ENCODE data around the gene SLC43A1. TPM values are rescaled to one million over a fixed set of nuclear protein-coding genes. Genes with fewer than 3 reads are reported as not detected.

Gene SLC43A1
- total RNA-seq, 1 donor from 2014 or later = 5.2 TPM

DNA sequence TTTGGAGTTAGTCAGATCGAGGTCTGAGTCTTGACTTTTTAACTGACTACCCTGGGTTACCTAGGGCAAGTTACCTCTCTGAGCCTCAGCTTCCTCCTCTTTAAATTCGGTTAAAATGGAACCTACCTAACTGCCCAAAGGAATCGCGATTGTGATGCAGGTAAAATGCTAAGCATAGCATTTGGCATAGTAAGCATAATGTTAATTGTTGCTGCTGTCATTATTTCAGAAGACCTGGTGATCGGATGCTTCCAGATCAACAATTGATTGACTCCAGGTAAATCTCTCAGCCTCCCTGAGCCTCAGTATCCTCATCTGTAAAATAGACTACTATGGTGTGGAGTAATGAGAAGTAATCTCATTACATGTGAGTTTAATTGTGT, 550 bp upstream of the SLC43A1 start:
- TF ChIP-seq, protein P1, sequence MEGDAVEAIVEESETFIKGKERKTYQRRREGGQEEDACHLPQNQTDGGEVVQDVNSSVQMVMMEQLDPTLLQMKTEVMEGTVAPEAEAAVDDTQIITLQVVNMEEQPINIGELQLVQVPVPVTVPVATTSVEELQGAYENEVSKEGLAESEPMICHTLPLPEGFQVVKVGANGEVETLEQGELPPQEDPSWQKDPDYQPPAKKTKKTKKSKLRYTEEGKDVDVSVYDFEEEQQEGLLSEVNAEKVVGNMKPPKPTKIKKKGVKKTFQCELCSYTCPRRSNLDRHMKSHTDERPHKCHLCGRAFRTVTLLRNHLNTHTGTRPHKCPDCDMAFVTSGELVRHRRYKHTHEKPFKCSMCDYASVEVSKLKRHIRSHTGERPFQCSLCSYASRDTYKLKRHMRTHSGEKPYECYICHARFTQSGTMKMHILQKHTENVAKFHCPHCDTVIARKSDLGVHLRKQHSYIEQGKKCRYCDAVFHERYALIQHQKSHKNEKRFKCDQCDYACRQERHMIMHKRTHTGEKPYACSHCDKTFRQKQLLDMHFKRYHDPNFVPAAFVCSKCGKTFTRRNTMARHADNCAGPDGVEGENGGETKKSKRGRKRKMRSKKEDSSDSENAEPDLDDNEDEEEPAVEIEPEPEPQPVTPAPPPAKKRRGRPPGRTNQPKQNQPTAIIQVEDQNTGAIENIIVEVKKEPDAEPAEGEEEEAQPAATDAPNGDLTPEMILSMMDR (IDR thresholded peaks at IDR 0.05; ENCODE audit: partially characterized antibody, unreplicated experiment) = no peak
- no peaks in the 10 kb centered on the region for H3K36me3 Mint-ChIP-seq (ENCODE audit: unreplicated experiment)
- peaks cover 15% of the 10 kb centered on the region for H3K27me3 Mint-ChIP-seq (ENCODE audit: unreplicated experiment)
- DNase-seq = no peak
- H3K27ac Mint-ChIP-seq (ENCODE audit: unreplicated experiment) = peak overlapping the region; percentile 28
- peaks cover 2% of the 10 kb centered on the region for H3K9me3 Mint-ChIP-seq (ENCODE audit: unreplicated experiment)
- H3K4me3 Mint-ChIP-seq (ENCODE audit: unreplicated experiment) = peak overlapping the region; percentile 95
- H3K4me1 Mint-ChIP-seq (ENCODE audit: low read depth, unreplicated experiment) = no peaks in the 10 kb centered on the region

DNA sequence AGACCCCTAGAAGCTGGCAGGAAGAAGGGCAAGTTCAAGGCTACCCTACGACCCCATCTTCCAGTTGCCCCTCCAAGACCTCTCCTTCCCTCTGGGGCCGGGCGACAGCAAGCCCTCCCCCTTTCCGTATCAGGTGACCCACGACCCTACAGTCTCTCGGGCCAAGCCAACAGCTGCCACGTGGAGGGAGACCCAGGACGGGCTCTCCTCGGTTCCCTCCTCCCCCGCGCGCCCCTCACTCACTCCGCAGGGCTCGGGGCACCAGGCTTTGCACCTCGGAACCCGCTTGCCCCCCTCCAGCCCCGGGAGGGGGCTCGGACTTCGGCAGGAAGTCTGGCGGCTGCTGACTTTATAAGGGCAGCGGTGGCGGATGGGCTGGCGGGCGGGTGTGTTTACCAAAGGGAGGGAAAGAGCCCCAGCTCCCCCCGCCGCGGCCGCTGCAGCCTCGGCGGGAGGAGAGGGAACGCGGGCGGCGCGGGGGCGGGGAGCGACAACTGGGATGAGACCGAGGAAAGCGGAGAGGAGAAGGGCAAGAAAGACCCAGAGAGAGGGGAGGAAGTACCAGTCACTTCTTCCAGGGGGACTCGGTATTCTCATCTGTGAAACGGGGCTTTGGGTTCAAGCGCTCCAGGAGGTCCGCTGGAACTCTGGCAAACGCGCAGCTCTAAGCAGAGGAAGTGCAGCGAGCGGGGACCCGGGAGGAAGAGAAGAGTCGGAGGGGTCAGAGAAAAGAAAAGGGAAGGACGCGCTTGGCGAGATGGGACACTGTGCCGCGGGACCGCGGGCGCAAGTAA, 767 bp downstream of the SLC43A1 start:
- Mint-ChIP-seq H3K4me3 (ENCODE audit: unreplicated experiment) (peak overlapping the region; percentile 95), H3K9me3 (ENCODE audit: unreplicated experiment) (peaks cover 2% of the 10 kb centered on the region), H3K27me3 (ENCODE audit: unreplicated experiment) (peaks cover 16% of the 10 kb centered on the region), H3K36me3 (ENCODE audit: unreplicated experiment) (no peaks in the 10 kb centered on the region), H3K27ac (ENCODE audit: unreplicated experiment) (no peak overlapping the region), H3K4me1 (ENCODE audit: low read depth, unreplicated experiment) (no peaks in the 10 kb centered on the region)
- TF ChIP-seq, protein P1 (IDR thresholded peaks at IDR 0.05; ENCODE audit: partially characterized antibody, unreplicated experiment) = no peak
- DNase-seq = peak; percentile 43

DNA sequence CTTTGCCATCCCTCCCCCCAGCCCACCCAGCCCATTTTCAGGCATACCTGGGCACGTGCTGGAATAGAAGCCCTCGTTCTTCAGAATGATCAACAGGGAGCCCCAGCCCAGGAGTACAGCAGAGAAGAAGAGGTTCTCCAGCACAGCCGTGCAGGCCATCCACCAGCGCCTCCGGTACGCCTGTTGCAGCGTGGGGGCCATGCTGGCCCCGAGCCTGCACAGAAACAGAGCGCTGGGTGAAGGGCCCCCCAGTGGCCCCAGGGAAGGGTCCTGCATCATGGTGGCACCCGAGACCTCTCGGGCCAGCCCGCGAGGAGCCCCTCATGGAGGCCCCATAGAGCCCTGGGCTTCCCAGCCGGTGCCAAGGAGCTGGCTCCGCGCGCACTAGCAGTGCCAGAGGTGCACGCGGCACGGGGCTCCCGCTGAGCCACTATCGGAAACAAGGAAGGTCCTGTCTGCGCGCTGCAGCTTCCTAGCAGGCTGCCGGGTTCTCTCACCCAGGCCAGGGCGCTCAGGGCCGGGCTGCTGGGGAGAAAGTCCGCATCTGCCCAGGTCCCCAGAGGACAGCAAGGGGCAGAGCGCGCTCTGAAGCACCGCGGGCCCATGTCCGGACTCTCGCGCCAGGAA, 1.5 kb downstream of the SLC43A1 start:
- Mint-ChIP-seq H3K27me3 (ENCODE audit: unreplicated experiment) (peaks cover 17% of the 10 kb centered on the region), H3K4me1 (ENCODE audit: low read depth, unreplicated experiment) (no peaks in the 10 kb centered on the region), H3K9me3 (ENCODE audit: unreplicated experiment) (peaks cover 2% of the 10 kb centered on the region), H3K36me3 (ENCODE audit: unreplicated experiment) (no peaks in the 10 kb centered on the region), H3K4me3 (ENCODE audit: unreplicated experiment) (peak overlapping the region; percentile 75), H3K27ac (ENCODE audit: unreplicated experiment) (no peak overlapping the region)
- peak; percentile 42 for DNase-seq
- TF ChIP-seq, protein P1 (IDR thresholded peaks at IDR 0.05; ENCODE audit: partially characterized antibody, unreplicated experiment) = no peak

DNA sequence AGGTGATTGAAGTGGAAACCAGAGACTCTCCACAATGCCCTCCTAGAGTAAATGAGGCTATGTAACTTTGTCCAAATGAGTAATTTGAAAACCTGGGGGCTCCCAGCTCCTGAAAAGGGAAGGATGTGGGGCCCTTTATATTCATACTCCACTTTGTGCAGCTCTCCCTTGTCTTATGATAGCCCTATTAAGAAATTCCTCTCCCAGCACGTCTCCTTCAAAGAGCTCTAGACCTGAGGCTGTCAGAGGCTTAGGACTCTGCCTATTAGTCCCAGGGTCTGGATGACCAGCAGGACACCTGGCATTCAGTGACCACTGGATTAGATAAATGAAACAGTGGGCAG, 2.1 kb downstream of the SLC43A1 start:
- TF ChIP-seq, protein P1 (IDR thresholded peaks at IDR 0.05; ENCODE audit: partially characterized antibody, unreplicated experiment) = no peak
- Mint-ChIP-seq H3K4me3 (ENCODE audit: unreplicated experiment) (no peak overlapping the region), H3K27ac (ENCODE audit: unreplicated experiment) (no peak overlapping the region), H3K36me3 (ENCODE audit: unreplicated experiment) (no peaks in the 10 kb centered on the region), H3K4me1 (ENCODE audit: low read depth, unreplicated experiment) (no peaks in the 10 kb centered on the region), H3K27me3 (ENCODE audit: unreplicated experiment) (peaks cover 15% of the 10 kb centered on the region), H3K9me3 (ENCODE audit: unreplicated experiment) (peaks cover 2% of the 10 kb centered on the region)
- DNase-seq = no peak

Measured in glutamatergic neuron (in vitro differentiated cells).